ENCODE results near the gene PTPN2.
"Not testable (repeated sequence)": the region's sequence is repeated elsewhere in the genome, so short reads cannot be mapped to it uniquely, and the experiment has no call there.

The PTPN2 gene

GRCh38 chr18:12883684-12884405 is at the start of gene PTPN2:
Gene PTPN2, minus strand, starts transcription at chr18:12884237. Its CDS starts 96 bp downstream, at chr18:12884141.
- DNase-seq (ENCODE audit: low read depth, low spot score): peak; percentile 72

DNA sequence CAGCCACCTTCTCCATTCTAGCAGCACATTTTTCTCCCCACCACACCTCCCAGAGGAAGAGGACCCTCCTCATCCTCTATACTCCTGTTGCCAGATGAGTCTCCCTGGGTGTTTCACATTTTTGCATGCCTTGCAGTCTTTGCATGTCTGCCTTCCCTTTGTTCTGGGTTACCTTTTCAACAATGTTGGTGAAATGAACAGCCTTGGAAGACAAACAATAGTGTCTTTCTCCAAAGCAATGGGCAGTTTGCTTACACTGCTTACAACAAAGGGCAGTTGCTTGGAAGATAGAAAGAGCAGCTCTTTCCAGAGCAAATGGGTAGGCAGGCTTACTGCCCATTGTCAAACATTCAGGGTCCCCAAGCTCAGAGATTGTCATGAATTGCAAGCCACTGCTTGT is 49.3 kb upstream of the PTPN2 start:
- no peak for DNase-seq (ENCODE audit: low read depth, low spot score)

- no peak for DNase-seq (ENCODE audit: low read depth, low spot score)
These were observed 46.9 kb upstream of the PTPN2 start for GRCh38 chr18:12930908-12931307.

DNA sequence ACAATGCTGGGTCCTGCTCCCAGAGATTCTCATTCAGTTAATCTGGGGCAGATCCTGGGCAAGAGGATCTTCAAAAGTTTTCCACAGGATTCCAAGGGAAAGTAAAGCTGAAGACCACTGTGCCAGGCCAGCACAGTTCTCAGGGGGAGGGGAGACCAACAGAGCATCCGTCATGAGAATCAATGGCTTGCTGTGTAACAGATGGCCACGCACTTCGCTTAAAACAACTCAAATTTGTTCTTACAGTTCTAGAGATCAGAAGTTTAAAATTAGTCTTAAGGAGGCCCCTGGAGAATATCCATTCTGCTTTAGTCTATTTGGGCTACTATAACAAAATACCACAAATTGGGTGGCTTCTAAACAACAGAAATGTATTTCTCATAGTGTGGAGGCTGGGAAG is 46.3 kb upstream of the PTPN2 start:
- DNase-seq (ENCODE audit: low read depth, low spot score): no peak

DNA sequence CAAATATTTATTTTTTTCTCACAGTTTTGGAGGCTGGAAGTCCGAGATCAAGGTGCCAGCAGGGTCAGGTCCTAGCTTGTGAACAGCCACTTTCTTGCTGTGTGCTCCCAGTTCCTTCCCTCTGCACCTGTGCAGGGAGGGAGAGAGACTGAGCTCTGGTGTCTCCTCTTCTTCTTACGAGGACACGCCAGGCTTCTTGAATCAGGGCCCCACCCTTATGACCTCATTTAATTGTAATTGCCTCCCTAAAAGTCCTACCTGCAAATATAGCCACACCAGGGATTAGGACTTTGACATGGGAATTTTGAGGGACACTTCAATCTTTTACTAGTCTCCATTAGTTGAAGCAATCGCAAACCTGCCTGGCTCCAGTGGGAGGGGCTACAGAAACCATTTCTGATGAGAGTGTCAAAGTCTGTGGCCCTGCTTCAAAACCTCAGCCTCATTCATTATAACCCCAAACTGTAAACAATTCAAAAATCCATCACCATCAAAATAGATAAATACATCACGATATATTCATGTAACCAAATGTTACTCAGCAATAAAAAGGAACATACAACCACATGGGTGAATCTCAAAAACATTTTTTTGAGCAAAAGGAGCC is 45.5 kb upstream of the PTPN2 start:
- DNase-seq (ENCODE audit: low read depth, low spot score): no peak

DNA sequence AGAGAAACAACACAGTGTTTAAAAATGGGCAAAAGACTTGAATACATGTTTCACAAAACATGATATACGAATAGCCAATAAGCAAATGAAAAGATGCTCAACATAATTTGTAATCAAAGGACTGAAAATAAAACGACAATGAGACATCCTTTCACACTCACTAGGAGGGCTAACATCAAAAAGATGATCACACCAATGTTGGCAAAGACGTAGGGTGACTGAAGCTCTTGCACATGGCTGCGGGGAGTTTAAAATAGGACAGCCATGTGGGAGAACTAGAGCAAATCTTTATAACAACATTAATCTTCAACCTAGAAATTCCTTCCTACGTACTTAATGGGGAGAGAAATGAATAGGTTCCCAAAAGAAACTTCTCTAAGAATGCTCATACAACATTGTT is 44.6 kb upstream of the PTPN2 start:
- no peak for DNase-seq (ENCODE audit: low read depth, low spot score)

GRCh38 chr18:12928206-12928605 is 44.2 kb upstream of the PTPN2 start:
- no peak for DNase-seq (ENCODE audit: low read depth, low spot score)

DNA sequence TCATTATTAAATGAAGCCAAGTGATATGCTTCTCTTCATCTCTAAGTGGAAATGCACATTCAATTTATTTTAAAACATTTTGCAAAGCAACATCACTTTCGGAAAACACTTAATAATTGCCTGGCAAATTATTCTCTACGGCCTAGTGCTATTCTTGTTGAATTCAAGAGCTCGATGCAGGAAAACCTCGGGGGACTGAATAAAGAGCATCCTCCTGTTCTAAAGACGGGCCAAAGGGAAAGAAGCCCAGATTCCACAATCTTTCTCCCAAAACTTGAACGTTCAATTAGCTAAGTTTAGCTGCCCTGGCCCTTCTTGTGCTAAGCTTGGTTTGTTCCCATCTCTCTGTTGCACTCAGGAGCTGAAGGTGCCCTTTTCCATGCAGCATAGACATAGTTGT is 40.6 kb upstream of the PTPN2 start:
- no peak for DNase-seq (ENCODE audit: low read depth, low spot score)

GRCh38 chr18:12922266-12922665 is 38.2 kb upstream of the PTPN2 start:
- no peak for DNase-seq (ENCODE audit: low read depth, low spot score)

- DNase-seq (ENCODE audit: low read depth, low spot score): no peak
These were observed 37.1 kb upstream of the PTPN2 start for GRCh38 chr18:12921178-12921577.

DNA sequence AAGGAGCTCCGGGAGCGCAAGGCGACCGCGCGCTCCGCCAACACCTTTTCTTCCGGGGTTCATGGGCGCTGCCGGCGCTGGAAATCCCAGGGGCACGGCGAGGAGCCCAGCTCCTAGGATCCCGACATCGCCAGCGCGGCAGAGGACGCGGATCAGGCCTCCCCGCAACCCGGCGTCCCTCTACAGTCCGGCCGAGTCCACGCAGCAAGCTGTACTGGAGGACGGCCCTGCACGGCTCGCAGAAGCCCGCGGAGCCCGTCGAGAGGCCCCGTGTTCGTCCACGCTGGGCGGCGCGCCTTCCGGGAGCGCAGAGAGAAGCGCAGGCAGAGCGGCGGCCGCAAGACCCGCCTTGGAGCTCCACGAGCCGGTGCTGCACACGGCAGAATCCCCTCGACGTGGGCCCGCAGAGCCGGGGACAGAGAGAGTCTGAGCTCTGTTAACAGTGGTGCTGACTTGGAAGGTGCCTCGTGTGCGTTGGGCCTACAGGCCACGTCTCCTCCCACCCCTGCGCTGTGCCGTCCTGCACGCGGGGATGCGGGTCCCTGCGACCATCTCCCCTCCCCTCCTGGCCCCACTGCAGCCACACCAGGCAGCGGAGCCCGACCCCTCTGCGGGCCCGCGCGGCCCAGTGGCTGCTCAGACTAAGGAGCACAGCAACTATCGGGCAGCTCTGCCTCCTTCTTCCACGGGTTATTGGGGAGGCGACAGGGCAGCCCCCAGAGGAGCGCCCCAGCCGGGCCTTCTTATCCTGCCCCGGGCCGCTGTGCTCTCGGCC is 28.1 kb upstream of the PTPN2 start:
- no peak for DNase-seq (ENCODE audit: low read depth, low spot score)

GRCh38 chr18:12911025-12911928 is 27.2 kb upstream of the PTPN2 start:
- DNase-seq (ENCODE audit: low read depth, low spot score): no peak

DNA sequence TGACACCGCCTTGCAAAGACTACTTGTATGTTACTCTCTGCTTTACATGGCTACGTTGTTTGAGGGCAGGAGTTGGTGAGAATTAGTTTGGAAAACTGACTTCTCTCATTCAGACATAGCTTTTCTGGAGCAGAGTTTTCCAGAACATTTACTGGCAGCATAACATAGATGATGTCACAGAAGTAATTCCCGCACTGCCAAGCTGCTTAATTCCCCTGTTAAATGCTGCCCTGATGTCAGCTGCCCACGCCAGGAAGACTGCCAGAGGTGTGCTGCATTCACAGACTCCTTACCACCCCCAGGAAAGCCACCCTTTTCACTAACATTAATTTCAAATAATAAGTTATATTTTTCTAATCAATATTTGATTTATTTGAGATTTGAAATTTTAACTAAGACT is 24.7 kb upstream of the PTPN2 start:
- DNase-seq (ENCODE audit: low read depth, low spot score): no peak

- DNase-seq (ENCODE audit: low read depth, low spot score): peak; percentile 66
These were observed 23.4 kb upstream of the PTPN2 start for GRCh38 chr18:12907258-12907925.

GRCh38 chr18:12906773-12907172 is 22.7 kb upstream of the PTPN2 start:
- DNase-seq (ENCODE audit: low read depth, low spot score): no peak

GRCh38 chr18:12906119-12906518 is 22.1 kb upstream of the PTPN2 start:
- DNase-seq (ENCODE audit: low read depth, low spot score): no peak

GRCh38 chr18:12904012-12904516 is 20.0 kb upstream of the PTPN2 start:
- DNase-seq (ENCODE audit: low read depth, low spot score): no peak

DNA sequence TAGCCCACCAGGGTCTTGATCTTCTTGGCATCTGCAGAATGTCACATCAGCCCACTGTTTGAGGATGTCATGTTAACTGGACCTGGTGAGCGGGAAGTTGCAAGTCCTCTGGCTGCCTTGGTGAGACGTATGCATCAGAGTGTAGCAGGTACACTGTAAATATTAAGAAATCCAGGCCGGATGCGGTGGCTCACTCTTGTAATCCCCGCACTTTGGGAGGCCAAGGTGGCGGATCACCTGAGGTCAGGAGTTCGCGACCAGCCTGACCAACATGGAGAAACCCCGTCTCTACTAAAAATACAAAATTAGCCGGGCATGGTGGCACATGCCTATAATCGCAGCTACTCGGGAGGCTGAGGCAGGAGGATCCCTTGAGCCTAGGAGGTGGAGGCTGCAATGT is 17.2 kb upstream of the PTPN2 start:
- DNase-seq (ENCODE audit: low read depth, low spot score): not testable (repeated sequence)

DNA sequence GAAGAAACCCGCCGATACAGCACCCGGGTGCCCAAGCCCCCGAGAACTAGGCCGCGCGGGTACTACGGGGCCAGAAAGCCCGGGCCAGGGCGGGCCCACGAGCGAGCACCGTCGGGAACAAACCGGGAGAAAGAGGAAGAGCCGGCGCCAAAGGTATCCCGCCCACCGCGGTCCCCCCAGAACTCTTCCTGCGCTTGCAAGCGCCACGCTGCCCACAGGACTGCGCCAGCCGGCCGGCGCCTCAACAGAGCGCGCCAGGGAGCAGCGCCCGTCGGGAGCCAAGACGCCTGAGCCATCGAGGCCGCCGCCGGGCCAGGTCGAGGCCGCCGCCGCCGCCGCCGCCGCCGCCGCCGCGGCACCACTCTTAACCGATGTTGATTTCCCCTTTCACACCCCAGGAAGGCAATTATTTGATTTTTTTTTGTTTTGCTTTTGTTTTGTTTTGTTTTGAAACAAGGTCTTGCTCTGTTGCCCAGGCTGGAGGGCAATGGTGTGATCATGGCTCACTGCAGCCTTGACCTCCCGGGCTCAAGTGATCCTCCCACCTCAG is 12.8 kb upstream of the PTPN2 start:
- DNase-seq (ENCODE audit: low read depth, low spot score): not testable (repeated sequence)

DNA sequence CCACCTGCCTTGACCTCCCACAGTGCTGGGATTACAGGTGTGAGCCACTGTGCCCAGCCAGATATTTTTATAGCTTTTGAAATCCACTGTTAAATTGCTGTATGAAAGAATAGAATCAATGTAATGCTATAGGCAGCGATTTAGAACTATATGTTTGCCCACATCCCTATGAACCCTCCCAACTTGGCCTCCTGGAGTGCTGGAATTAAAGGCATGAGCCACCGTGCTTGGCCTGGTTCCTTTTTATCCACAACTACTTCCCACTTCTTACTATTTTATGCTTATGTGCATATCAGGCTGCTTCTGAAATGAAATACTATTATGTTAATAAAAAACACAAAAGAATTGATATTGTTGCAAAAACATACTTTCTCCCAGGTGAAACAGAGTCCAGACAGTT is 11.6 kb upstream of the PTPN2 start:
- no peak for DNase-seq (ENCODE audit: low read depth, low spot score)

- DNase-seq (ENCODE audit: low read depth, low spot score): no peak
These were observed 11.0 kb upstream of the PTPN2 start for GRCh38 chr18:12895014-12895413.

Measured in brain pericyte (primary cell).